Right atrium auricular region (tissue), 2 donors: ENCODE data around the gene EPDR1. TPM values are rescaled to one million over a fixed set of nuclear protein-coding genes. Genes with fewer than 3 reads are reported as not detected.

ENCODE experiments used
- DNase-seq: peaks from one replicate; pipeline ENCODE4 v3.0.0-alpha.2; 2019; ENCODE audit warnings: low spot score
- H3K27ac ChIP-seq, 2 donors: fragments of 200-600 bp; sonication (generic); 1 replicate in 1 of 2; 2 replicates in 1 of 2; pipeline ENCODE4 v1.5.1; 2016 to 2019
- H3K27me3 ChIP-seq, 2 donors: fragments of 200-600 bp; sonication (generic); one replicate each; pipeline versions ENCODE4 v1.5.1 to v1.6.0; 2017 to 2019
- H3K36me3 ChIP-seq: fragments of 200-600 bp; sonication (generic); one replicate; pipeline ENCODE4 v1.5.1; 2016
- H3K4me1 ChIP-seq, 2 donors: fragments of 200-600 bp; sonication (generic); one replicate each; pipeline versions ENCODE4 v1.5.1 to v1.6.0; 2017 to 2019
- H3K4me3 ChIP-seq, 2 donors: fragments of 200-600 bp; sonication (generic); 1 replicate in 1 of 2; 2 replicates in 1 of 2; pipeline ENCODE4 v1.5.1; 2017 to 2019; ENCODE audit warnings: mild to moderate bottlenecking in 1 of 2, moderate library complexity in 1 of 2
- H3K9me3 ChIP-seq, 2 donors: fragments of 200-600 bp; sonication (generic); one replicate each; pipeline ENCODE4 v1.5.1; 2019
- total RNA-seq, 2 donors: library from RNA; depleted of rRNA; stranded (reverse); fragments of >200 nt; gene quantifications; one replicate each; pipeline ENCODE4 v1.1.0, GENCODE V29; 2016
- TF ChIP-seq, protein P1 (sequence below), 2 donors: fragments of 200-600 bp; sonication (generic); IDR thresholded peaks; one replicate each; pipeline ENCODE4 v1.5.1; 2019; ENCODE audit warnings: antibody characterized with exemption in 2 of 2

EPDR1 gene
- 10 to 100 TPM in 1 of 2 donors, 1 to 10 TPM in 1; 9.9 to 36.3 TPM for total RNA-seq

DNA sequence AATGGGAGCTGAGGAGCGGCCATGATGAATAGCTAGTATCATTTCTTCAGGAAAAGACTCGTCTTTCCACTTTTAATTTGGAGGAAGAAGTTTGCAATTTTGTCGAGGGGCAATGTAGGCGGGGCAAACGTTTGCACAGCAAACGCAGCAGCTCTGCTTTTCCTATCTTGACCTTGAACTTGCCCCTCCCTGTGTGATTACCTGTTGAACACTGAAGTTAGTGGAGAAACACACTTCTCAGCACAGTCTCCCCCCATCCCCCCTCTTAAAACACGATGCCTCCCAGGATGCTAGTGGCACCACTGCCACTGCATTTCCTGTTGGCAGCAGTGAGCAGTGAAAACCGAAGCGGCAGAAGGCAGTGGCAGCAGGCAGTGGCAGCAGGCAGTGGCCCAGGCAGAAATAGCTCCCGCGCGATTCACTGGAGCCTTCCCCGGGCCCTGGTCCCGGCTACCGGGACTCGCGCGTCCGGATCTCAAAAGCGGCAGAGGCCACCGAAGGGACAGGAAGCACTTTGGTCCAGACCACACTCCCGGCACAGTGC is at the start of gene EPDR1:
Gene EPDR1, plus strand, starts transcription at position 336 of the 544 bp plus-strand sequence. CDS start 300 bp downstream, outside the sequence.
- Histone ChIP-seq H3K36me3 (no peaks in the 10 kb centered on the region), H3K4me3 (peak within 1 kb of the TSS; percentile 65 to 70), H3K27me3 (no peaks in the 10 kb centered on the region), H3K4me1 (peaks cover 0 to 37% of the 10 kb centered on the region in 2 donors), H3K27ac (peak within 1 kb of the TSS; percentile 84 to 89), H3K9me3 (peaks cover 0 to 3% of the 10 kb centered on the region in 2 donors)
- DNase-seq: no peak
- TF ChIP-seq, protein P1, sequence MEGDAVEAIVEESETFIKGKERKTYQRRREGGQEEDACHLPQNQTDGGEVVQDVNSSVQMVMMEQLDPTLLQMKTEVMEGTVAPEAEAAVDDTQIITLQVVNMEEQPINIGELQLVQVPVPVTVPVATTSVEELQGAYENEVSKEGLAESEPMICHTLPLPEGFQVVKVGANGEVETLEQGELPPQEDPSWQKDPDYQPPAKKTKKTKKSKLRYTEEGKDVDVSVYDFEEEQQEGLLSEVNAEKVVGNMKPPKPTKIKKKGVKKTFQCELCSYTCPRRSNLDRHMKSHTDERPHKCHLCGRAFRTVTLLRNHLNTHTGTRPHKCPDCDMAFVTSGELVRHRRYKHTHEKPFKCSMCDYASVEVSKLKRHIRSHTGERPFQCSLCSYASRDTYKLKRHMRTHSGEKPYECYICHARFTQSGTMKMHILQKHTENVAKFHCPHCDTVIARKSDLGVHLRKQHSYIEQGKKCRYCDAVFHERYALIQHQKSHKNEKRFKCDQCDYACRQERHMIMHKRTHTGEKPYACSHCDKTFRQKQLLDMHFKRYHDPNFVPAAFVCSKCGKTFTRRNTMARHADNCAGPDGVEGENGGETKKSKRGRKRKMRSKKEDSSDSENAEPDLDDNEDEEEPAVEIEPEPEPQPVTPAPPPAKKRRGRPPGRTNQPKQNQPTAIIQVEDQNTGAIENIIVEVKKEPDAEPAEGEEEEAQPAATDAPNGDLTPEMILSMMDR (IDR thresholded peaks at IDR 0.05): peak in 1 of 2 donors; percentile 39

DNA sequence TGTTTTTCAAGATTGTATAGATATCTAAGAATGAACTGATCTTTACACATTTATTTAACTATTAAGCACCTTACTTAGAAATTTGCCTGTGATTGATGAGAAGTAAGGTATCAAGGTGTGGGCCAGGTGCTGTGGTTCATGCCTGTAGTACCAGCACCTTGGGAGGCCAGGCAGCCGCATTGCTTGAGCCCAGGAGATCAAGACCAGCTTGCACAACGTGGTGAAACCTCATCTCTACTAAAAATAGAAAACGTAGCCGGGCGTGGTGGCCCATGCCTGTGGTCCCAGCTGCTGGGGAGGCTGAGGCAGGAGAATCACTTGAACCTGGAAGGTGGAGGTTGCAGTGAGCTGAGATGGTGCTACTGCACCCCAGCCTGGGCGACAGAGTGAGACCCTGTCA is 38.4 kb upstream of the EPDR1 start:
- H3K4me1 ChIP-seq: no peaks in the 10 kb centered on the region
- no peaks in the 10 kb centered on the region for H3K27me3 ChIP-seq
- no peak for DNase-seq
- no peak overlapping the region for H3K4me3 ChIP-seq
- H3K36me3 ChIP-seq: no peaks in the 10 kb centered on the region
- TF ChIP-seq, protein P1 (IDR thresholded peaks at IDR 0.05): no peak
- peaks cover 0 to 8% of the 10 kb centered on the region in 2 donors for H3K9me3 ChIP-seq
- H3K27ac ChIP-seq: no peak overlapping the region

DNA sequence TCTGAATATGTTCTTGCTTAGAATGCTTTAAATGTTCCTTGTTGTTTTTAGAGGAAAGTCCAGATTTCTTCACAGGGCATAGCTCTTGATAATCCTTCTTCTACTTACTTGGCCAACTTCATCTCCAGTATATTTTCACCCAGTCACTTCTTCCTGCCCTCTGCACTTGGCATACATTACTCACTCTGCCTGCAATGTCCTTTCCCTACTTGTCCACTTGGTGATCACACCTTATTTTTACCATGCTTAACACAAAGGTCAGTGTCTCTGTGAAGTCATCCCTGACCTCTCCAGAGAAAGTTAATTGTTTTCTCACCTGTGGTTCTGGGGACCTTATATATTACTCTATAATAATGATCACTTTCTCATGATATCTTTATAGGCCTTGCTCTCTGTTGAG is 27.1 kb upstream of the EPDR1 start:
- Histone ChIP-seq H3K9me3 (no peaks in the 10 kb centered on the region), H3K4me3 (no peak overlapping the region), H3K4me1 (no peaks in the 10 kb centered on the region), H3K27me3 (no peaks in the 10 kb centered on the region), H3K27ac (no peak overlapping the region), H3K36me3 (no peaks in the 10 kb centered on the region)
- TF ChIP-seq, protein P1 (IDR thresholded peaks at IDR 0.05): no peak
- no peak for DNase-seq

DNA sequence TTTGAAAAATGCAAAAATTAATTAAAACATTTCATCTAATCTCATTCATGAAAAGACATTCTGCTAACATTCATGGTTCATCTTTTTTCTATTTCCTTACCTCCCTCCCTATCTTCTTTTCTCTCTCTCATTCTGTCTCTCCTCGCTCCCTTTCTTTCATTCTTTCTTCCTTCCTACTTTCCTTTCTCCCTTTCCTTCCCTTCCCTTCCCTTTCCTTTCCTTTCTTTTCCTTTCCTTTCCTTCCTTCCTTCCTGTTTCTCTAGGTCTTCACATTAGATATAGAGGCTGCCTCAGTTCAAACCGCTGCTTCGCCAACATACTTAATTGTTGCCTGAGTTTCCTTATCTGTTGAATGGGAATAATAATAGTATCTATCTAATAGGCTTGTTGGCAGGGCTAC is 25.8 kb upstream of the EPDR1 start:
- H3K9me3 ChIP-seq: no peaks in the 10 kb centered on the region
- H3K4me3 ChIP-seq: no peak overlapping the region
- TF ChIP-seq, protein P1 (IDR thresholded peaks at IDR 0.05): no peak
- DNase-seq: no peak
- no peak overlapping the region for H3K27ac ChIP-seq
- no peaks in the 10 kb centered on the region for H3K36me3 ChIP-seq
- H3K27me3 ChIP-seq: no peaks in the 10 kb centered on the region
- no peaks in the 10 kb centered on the region for H3K4me1 ChIP-seq

DNA sequence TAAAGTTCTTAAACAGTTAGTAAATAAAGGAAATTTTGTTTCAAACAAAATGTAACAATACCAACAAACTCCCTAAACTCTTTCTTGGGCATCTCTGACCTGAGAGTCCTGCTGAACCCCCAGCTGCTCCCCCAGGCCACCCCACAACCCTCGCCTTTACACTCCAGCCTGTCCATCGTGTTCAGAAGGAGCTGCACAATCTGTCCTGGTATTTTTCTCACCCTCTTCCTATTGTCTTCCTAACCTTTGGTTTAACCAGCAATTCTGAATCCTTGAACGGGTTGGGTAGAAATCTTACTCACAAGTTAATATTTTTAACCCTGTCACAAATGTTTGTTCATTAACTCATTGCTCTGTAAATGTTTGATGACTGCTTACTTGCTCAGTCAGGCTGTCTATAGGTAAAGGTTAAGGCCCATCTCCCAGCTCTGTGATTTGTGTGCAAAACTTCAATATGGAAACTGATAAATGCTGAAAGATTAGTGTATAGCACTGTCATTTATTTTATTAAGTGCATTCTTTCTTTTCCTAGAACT is 20.7 kb upstream of the EPDR1 start:
- no peak overlapping the region for H3K4me3 ChIP-seq
- H3K9me3 ChIP-seq: no peaks in the 10 kb centered on the region
- H3K36me3 ChIP-seq: no peaks in the 10 kb centered on the region
- TF ChIP-seq, protein P1 (IDR thresholded peaks at IDR 0.05): no peak
- no peak overlapping the region for H3K27ac ChIP-seq
- no peak for DNase-seq
- no peaks in the 10 kb centered on the region for H3K27me3 ChIP-seq
- H3K4me1 ChIP-seq: peaks cover 0 to 13% of the 10 kb centered on the region in 2 donors
